DMS79 treated with DMSO at 0.1 percent for 48 hours (cell line): ENCODE measurements around the gene F9.
"Not testable (repeated sequence)": the region's sequence is repeated elsewhere in the genome, so short reads cannot be mapped to it uniquely, and the experiment has no call there.

ENCODE experiments used
- DNase-seq: peaks from one replicate; lab custom pipeline; 2025; lab: John Stamatoyannopoulos, UW

The F9 gene

GRCh38 chrX:139530550-139530949, at the start of gene F9:
F9 (plus strand) TSS chrX:139530739; CDS start chrX:139530765, 26 bp downstream.
- DNase-seq: no peak

GRCh38 chrX:139483699-139484098, 46.8 kb upstream of the F9 start:
- no peak for DNase-seq

GRCh38 chrX:139484591-139484990, 45.9 kb upstream of the F9 start:
- no peak for DNase-seq

GRCh38 chrX:139495324-139495723, 35.2 kb upstream of the F9 start:
- DNase-seq: no peak

GRCh38 chrX:139506333-139506732, 24.2 kb upstream of the F9 start:
- no peak for DNase-seq

- no peak for DNase-seq
Measured at GRCh38 chrX:139508099-139508498, 22.4 kb upstream of the F9 start.

- DNase-seq: no peak
Measured at GRCh38 chrX:139518475-139518874, 12.1 kb upstream of the F9 start.

- DNase-seq: not testable (repeated sequence)
Measured at GRCh38 chrX:139528829-139529228, 1.7 kb upstream of the F9 start.

GRCh38 chrX:139532834-139533233, 2.3 kb downstream of the F9 start:
- DNase-seq: no peak

GRCh38 chrX:139533444-139533843, 2.9 kb downstream of the F9 start:
- no peak for DNase-seq

GRCh38 chrX:139538907-139539790, 8.6 kb downstream of the F9 start:
- no peak for DNase-seq

- no peak for DNase-seq
Measured at GRCh38 chrX:139542652-139543051, 12.1 kb downstream of the F9 start.

- no peak for DNase-seq
Measured at GRCh38 chrX:139543920-139544319, 13.4 kb downstream of the F9 start.

- DNase-seq: no peak
Measured at GRCh38 chrX:139544591-139544990, 14.1 kb downstream of the F9 start.

GRCh38 chrX:139554376-139554775, 23.8 kb downstream of the F9 start:
- DNase-seq: no peak

- DNase-seq: no peak
Measured at GRCh38 chrX:139554991-139555675, 24.6 kb downstream of the F9 start.

GRCh38 chrX:139559383-139560042, 29.0 kb downstream of the F9 start:
- DNase-seq: no peak

- no peak for DNase-seq
Measured at GRCh38 chrX:139560221-139560620, 29.7 kb downstream of the F9 start.

GRCh38 chrX:139563251-139563650, 32.7 kb downstream of the F9 start:
- DNase-seq: no peak

GRCh38 chrX:139566981-139567380, 36.4 kb downstream of the F9 start:
- DNase-seq: no peak

GRCh38 chrX:139581068-139581467, 50.5 kb downstream of the F9 start:
- no peak for DNase-seq

- no peak for DNase-seq
Measured at GRCh38 chrX:139585613-139586012, 55.1 kb downstream of the F9 start.

- DNase-seq: no peak
Measured at GRCh38 chrX:139596068-139596467, 65.5 kb downstream of the F9 start.
